ENCODE data around the gene SCAANT1. TPM values are rescaled to one million over a fixed set of nuclear protein-coding genes. Genes with fewer than 3 reads are reported as not detected.

SCAANT1 gene
- polyA plus RNA-seq, 1 experiment, result not detected

GRCh38 chr3:63876260-63876659 is 35.9 kb downstream of the SCAANT1 start:
- CTCF ChIA-PET, result interaction anchor here (1.2 to 1.6 kb wide), 2 partner anchors 13 to 17 kb away, joined by 3 to 4 read pairs; no protein-coding TSS in a partner anchor

GRCh38 chr3:63875510-63875909 is 36.7 kb downstream of the SCAANT1 start:
- Histone ChIP-seq H3K27me3 (ENCODE audit: control insufficient read depth, insufficient read depth, low read length) (no peaks in the 10 kb centered on the region), H3K4me3 (ENCODE audit: low read depth, low read length) (no peak overlapping the region), H3K36me3 (ENCODE audit: control insufficient read depth, insufficient read depth, low read length) (no peaks in the 10 kb centered on the region)
- no peak for DNase-seq (ENCODE audit: low read depth)
- ChIA-PET CTCF (interaction anchor here (0.6 to 1.2 kb wide), 2 partner anchors 16 to 93 kb away, joined by 3 read pairs; no protein-coding TSS in a partner anchor), POLR2A (no interaction called here)
- no peak for TF ChIP-seq CTCF (IDR thresholded peaks at IDR 0.05; ENCODE audit: insufficient read depth, low read depth, low read length)

More at GRCh38 chr3:63876260-63876659, 35.9 kb downstream of the SCAANT1 start:
- POLR2A ChIA-PET, result no interaction called here
- Histone ChIP-seq H3K27me3 (ENCODE audit: control insufficient read depth, insufficient read depth, low read length) (no peaks in the 10 kb centered on the region), H3K36me3 (ENCODE audit: control insufficient read depth, insufficient read depth, low read length) (no peaks in the 10 kb centered on the region), H3K4me3 (ENCODE audit: low read depth, low read length) (no peak overlapping the region)
- TF ChIP-seq CTCF (IDR thresholded peaks at IDR 0.05; ENCODE audit: insufficient read depth, low read depth, low read length), result no peak
- no peak for DNase-seq (ENCODE audit: low read depth)

- POLR2A ChIA-PET, result no interaction called here
- CTCF ChIA-PET, result interaction anchor here (0.7 kb wide), 1 partner anchor 104 kb away, joined by 3 read pairs; no protein-coding TSS in a partner anchor
- Histone ChIP-seq H3K36me3 (ENCODE audit: control insufficient read depth, insufficient read depth, low read length) (no peaks in the 10 kb centered on the region), H3K27me3 (ENCODE audit: control insufficient read depth, insufficient read depth, low read length) (no peaks in the 10 kb centered on the region), H3K4me3 (ENCODE audit: low read depth, low read length) (no peak overlapping the region)
- DNase-seq (ENCODE audit: low read depth), result no peak
- no peak for TF ChIP-seq CTCF (IDR thresholded peaks at IDR 0.05; ENCODE audit: insufficient read depth, low read depth, low read length)
Measured at GRCh38 chr3:63874769-63875168, 37.4 kb downstream of the SCAANT1 start.

- Histone ChIP-seq H3K27me3 (ENCODE audit: control insufficient read depth, insufficient read depth, low read length) (no peaks in the 10 kb centered on the region), H3K4me3 (ENCODE audit: low read depth, low read length) (no peak overlapping the region), H3K36me3 (ENCODE audit: control insufficient read depth, insufficient read depth, low read length) (no peaks in the 10 kb centered on the region)
- POLR2A ChIA-PET, result no interaction called here
- CTCF ChIA-PET, result interaction anchor here (1.7 kb wide), 1 partner anchor 8 kb away, joined by 4 read pairs; the partner anchor contains the start of genes ATXN7 and THOC7
- peak; percentile 35 for DNase-seq (ENCODE audit: low read depth)
- no peak for TF ChIP-seq CTCF (IDR thresholded peaks at IDR 0.05; ENCODE audit: insufficient read depth, low read depth, low read length)
Measured at GRCh38 chr3:63872135-63872924, 39.9 kb downstream of the SCAANT1 start.

- no peaks in the 10 kb centered on the region for H3K36me3 ChIP-seq (ENCODE audit: control insufficient read depth, insufficient read depth, low read length)
- no peak for DNase-seq (ENCODE audit: low read depth)
- no peak for TF ChIP-seq CTCF (IDR thresholded peaks at IDR 0.05; ENCODE audit: insufficient read depth, low read depth, low read length)
- POLR2A ChIA-PET, result no interaction called here
- CTCF ChIA-PET, result no interaction called here
- no peak overlapping the region for H3K4me3 ChIP-seq (ENCODE audit: low read depth, low read length)
- no peaks in the 10 kb centered on the region for H3K27me3 ChIP-seq (ENCODE audit: control insufficient read depth, insufficient read depth, low read length)
Measured at GRCh38 chr3:63870615-63871005, 41.6 kb downstream of the SCAANT1 start.

Measured in BJ (cell line).